Occipital lobe (tissue), 2 donors: ENCODE data around the gene SETDB1. TPM values are rescaled to one million over a fixed set of nuclear protein-coding genes. Genes with fewer than 3 reads are reported as not detected.

Experiments
- DNase-seq: peaks from one replicate; lab custom pipeline; 2025; lab: John Stamatoyannopoulos, UW
- total RNA-seq: library from RNA; depleted of rRNA; stranded (reverse); fragments of >200 nt; gene quantifications from one replicate; pipeline ENCODE4 v1.2.3, GENCODE V29; 2014

SETDB1 gene
- total RNA-seq, 1 donor from 2014 or later, result 51.5 TPM

DNA sequence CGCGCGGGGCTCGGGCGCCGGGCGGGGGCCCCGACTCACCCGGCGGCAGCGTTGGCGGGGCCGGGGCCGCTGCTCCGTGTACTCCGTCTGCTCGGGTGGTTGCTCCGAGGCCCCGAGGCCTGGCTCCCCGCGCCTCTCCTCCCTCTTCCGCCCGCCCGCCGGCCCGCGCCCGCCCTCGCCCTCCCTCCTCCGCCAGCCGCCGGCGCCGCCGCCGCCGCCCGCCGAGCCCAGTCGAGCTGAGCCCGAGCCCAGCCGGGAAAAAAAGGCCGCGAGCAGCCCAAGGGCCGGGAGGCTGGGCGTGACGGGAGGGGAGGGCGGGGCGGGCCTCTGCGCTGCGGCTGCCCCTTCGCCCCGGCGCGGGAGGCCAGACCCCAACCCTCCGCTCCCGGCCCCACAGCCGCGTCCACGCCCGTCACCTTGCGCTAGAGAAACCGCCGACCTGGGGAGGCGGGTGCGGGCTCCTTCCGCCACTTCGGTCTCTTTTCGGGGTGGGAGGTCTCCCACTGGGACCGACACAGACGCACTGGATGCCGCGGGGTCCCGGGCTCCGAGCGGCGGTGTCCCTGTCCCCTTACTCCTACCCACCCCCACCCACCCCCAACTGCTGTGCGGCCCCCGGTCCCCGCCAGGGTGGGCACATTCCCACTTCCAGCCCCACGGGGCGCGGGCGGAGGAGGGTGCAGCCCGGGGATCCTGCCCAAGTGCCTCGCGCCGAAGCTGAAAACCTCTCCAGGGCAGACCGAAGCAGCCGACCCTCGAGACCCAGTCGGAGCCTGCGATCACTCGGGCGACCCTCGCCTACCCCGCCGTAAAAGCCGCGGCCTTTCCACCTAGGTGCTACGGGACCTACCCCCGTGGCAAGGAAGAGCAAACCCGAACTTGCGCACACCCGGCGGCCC is 48.7 kb downstream of the SETDB1 start, which contains the start of gene CERS2:
Gene CERS2 (minus strand): TSS at position 256 of the 899 bp plus-strand sequence. CDS start 5,745 bp downstream, outside the sequence.
- DNase-seq, result peak; percentile 61

DNA sequence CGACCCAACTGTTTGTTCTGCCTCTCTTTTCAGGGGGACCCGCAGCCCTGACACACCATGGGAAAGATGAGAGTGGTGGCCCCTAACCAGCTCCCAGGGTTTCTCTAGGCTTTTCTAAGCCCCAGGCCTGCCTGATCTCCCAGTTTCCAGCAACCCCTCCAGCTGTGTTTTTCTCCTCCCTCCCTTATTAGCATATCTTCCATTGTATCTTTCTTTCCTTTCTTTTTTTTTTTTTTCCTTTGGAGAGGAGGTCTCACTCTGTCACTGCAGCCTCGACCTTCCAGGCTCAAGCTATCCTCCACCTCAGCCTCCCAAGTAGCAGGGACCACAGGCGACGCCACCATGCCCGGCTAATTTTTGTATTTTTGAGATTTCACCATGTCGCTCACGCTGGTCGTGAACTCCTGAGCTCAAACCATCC is 50.2 kb downstream of the SETDB1 start:
- DNase-seq, result no peak

DNA sequence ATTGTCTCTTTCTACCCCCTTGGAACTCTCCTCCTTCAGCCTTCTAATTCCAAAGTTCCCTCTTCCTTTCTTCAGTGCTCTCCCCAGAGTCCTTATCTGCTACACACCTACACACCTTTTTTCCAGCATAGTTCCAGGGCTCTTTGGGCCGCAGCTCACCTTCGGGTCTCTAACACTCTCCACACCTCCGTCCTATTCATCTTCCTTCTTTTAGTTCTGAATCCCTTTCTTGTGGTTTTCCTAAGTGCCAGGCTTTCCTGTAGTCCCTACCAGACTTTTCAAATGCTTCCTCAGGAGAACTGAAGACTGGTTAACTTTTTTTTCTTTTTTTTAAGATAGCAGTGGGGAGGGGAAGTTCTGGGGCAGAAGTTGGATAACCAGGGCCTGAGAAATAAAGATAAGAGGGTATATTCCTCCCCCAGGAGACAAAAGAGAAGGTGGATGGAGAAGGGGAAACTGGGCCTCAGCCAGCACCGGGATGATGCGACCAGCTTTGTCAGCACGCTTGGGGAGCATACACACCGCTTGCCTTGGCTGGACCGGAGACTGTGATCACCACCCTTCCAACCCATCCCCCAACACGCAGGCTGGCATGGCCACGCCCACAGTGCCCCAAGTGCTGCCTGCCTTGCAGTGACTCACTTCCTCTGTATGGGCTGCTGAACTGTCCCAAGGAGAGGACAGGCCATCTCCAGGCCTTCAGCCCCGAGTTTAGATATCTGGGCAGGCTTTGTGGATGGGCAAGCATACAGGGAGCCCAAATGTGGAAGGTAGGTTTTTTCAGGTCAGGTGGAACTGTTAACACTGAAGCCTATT is 50.9 kb downstream of the SETDB1 start:
- DNase-seq, result peak; percentile 39

GRCh38 chr1:150979092-150980056 is 53.2 kb downstream of the SETDB1 start:
- DNase-seq, result peak; percentile 53

- DNase-seq, result no peak
Measured at GRCh38 chr1:150981177-150981804, 55.1 kb downstream of the SETDB1 start.

- no peak for DNase-seq
Measured at GRCh38 chr1:150981805-150982712, 55.9 kb downstream of the SETDB1 start, which contains the start of gene ANXA9. TSS of gene ANXA9 (plus strand) at chr1:150982292. CDS start at chr1:150983106, 814 bp downstream.

GRCh38 chr1:150985179-150985825 is 59.1 kb downstream of the SETDB1 start:
- DNase-seq, result no peak

- DNase-seq, result no peak
Measured at GRCh38 chr1:150987924-150988323, 61.8 kb downstream of the SETDB1 start.

DNA sequence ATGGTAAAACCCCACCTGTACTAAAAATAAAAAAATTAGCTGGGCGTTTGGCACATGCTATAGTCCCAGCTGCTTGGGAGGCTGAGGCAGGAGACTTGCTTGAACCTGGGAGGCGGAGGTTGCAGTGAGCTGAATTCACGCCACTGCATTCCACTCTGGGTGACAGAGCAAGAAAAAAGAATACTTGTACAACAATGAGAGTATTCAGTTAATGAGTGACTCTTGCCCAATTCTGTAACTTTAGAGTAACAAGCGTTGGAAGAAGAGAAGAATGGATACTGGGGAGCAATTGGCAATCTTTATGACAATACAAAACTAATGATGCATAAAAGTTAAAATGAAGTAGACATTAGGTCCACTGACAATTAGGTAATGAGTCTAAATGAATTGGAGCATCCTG is 66.5 kb downstream of the SETDB1 start:
- no peak for DNase-seq

DNA sequence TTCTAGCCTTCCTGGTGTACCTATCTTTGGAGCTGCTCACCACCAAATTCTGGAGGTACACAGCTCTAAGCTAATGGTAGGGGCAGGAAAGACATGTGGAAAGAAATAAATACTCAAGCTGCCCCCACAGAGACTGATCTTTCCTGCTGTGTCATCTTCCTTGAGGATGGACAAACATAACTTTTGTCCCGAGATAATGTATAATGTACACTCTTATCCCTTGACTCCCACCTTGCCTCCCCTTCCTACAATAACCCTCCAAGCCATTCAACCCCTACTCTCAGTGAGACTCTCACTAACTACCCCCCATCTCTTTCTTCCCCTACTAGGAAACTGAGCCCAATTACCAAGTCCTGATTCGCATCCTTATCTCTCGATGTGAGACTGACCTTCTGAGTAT is 68.1 kb downstream of the SETDB1 start:
- no peak for DNase-seq

GRCh38 chr1:150995460-150995859 is 69.3 kb downstream of the SETDB1 start:
- DNase-seq, result no peak

- peak; percentile 14 for DNase-seq
Measured at GRCh38 chr1:150995896-150996295, 69.7 kb downstream of the SETDB1 start.

DNA sequence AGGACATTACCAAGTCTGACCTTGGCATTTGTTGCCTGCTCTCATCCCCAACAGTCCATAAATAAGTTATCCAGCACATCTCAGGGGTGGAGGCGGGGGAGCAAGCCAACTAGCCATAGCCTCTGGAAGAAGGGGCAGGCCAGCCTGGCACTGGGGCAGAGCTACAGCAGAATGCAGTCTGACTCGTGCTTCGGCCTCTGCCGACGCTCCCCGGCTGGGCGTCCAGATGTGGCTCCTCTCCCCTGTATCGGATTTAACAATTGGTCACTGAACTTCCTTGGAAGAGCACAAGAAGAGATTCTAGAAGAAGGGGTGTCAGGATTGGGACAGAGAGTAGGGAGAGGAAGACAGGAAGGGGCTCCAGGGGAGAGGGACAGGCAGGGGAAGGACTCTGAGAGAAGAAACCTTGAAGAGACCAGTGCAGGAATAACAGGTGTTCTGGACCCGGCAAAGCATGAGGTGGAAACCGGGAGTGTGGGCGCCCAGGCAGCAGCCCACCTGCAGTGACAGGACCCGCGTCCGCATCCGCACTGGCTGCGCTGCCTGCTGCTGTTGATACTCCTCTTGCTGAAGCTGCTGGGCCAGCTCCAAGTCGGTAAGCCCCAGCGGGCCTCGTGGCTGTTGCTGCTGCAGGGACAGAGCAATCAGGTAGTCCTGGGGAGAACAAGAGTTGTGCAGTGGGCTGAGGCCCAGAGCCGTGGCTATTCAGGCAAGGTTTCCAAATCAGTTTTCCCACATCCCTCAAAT is 71.1 kb downstream of the SETDB1 start:
- DNase-seq, result no peak

GRCh38 chr1:150997949-150998348 is 71.8 kb downstream of the SETDB1 start:
- no peak for DNase-seq

GRCh38 chr1:150999051-150999674 is 73.0 kb downstream of the SETDB1 start:
- DNase-seq, result no peak

- no peak for DNase-seq
Measured at GRCh38 chr1:150999926-151000325, 73.8 kb downstream of the SETDB1 start.

DNA sequence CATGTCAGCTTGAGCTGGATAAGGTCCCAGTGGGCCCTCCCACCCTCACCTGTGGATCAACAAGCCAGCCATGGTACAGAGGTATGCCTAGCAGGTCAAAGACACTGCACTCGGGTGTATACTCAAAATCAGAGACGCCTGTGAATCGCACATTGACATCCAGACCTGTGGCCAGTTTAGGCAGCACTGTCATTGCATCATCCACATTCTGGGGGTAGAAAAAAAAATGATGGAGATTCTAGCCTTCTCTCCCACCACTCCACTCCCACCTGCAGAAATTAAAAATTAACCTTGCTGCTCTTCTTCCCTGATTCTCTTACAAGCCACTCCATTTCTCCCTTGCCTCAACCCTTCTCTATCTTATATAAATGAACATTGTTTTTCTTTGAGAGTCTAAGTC is 74.2 kb downstream of the SETDB1 start:
- DNase-seq, result no peak

- DNase-seq, result no peak
Measured at GRCh38 chr1:151001602-151002001, 75.4 kb downstream of the SETDB1 start.
